Right lobe of liver (tissue), 6 donors: ENCODE data around the gene TWIST2. TPM values are rescaled to one million over a fixed set of nuclear protein-coding genes. Genes with fewer than 3 reads are reported as not detected.

ENCODE experiments used
- ATAC-seq, 4 donors: fragments of 200-7000 bp; cut with Tn5 transposase; one replicate each; pipeline ENCODE4 v1.9.1; 2020; ENCODE audit warnings: mild to moderate bottlenecking in 4 of 4, moderate library complexity in 4 of 4
- DNase-seq, 3 donors: peaks; one replicate each; pipeline ENCODE4 v3.0.0-alpha.2; 2020
- H3K27ac ChIP-seq, 3 donors: fragments of 200-600 bp; one replicate each; pipeline ENCODE4 v1.8.0; 2022
- H3K27me3 ChIP-seq, 2 donors: fragments of 200-600 bp; one replicate each; pipeline ENCODE4 v1.8.0; 2022
- H3K36me3 ChIP-seq, 4 donors: fragments of 200-600 bp; sonication (generic) in 1 of 4; one replicate each; pipeline versions ENCODE4 v1.5.1 to v1.8.0; 2017 to 2022; ENCODE audit warnings: control low read depth in 1 of 4
- H3K4me1 ChIP-seq, 4 donors: fragments of 200-600 bp; sonication (generic) in 1 of 4; one replicate each; pipeline versions ENCODE4 v1.5.1 to v1.8.0; 2017 to 2022; ENCODE audit warnings: control low read depth in 1 of 4
- H3K4me3 ChIP-seq, 3 donors: fragments of 200-600 bp; one replicate each; pipeline ENCODE4 v1.8.0; 2022
- H3K9me3 ChIP-seq, 4 donors: fragments of 200-600 bp; sonication (generic) in 1 of 4; one replicate each; pipeline versions ENCODE4 v1.5.1 to v1.8.0; 2017 to 2022; ENCODE audit warnings: control low read depth in 1 of 4
- POLR2A ChIP-seq: fragments of 450-650 bp; IDR thresholded peaks from one replicate; pipeline ENCODE4 v1.6.1; 2017; ENCODE audit warnings: antibody characterized with exemption, mild to moderate bottlenecking
- WGBS: methylation state at CpG from one replicate; pipeline ENCODE4 v1.1.6; 2018; ENCODE audit warnings: low coverage, low lambda C conversion rate; ENCODE audit not compliant: insufficient coverage; ENCODE audit errors: missing lambda C conversion rate; 5-methylcytosine and 5-hydroxymethylcytosine counted together
- intact Hi-C, 2 donors: fragments of 100-400 bp; cut with DNase I; formaldehyde crosslinking; loops; one replicate each; pipeline versions ENCODE4 v1.11.2 to v1.14.1; 2022
- total RNA-seq, 6 experiments: library from RNA; depleted of rRNA in 2 of 6; stranded (reverse); fragments of >200 nt in 2 of 6; fragmentation: NEBNext Ultra II Directional in 3 of 6; extraction: Animal tissue kit (Norgen Biotek cat#: 25700) in 3 of 6; gene quantifications; one replicate each; pipeline versions ENCODE4 v1.1.0 to v1.2.4, GENCODE V29; 2016 to 2023
- TF ChIP-seq, protein P1 (sequence below), 4 donors: fragments of 200-600 bp in 3 of 4; fragments of 450-650 bp in 1 of 4; IDR thresholded peaks; one replicate each; pipeline versions ENCODE4 v1.5.1 to v1.8.0; 2016 to 2022; ENCODE audit warnings: antibody characterized with exemption in 4 of 4, mild to moderate bottlenecking in 2 of 4
- donor health status: DM: no; HTN: yes; CAD: no.
- donor health status: DM: no; HTN: no; CAD: no.
- donor health status: DM: no; HTN: no; CAD: no.
- donor health status: DM: no; HTN: yes; CAD: no.
- donor health status: DM: no; HTN: yes; CAD: no.

The TWIST2 gene
- total RNA-seq, 6 experiments from 2014 or later = 0.15 to 0.56 (median 0.18) TPM; not detected in 3

DNA sequence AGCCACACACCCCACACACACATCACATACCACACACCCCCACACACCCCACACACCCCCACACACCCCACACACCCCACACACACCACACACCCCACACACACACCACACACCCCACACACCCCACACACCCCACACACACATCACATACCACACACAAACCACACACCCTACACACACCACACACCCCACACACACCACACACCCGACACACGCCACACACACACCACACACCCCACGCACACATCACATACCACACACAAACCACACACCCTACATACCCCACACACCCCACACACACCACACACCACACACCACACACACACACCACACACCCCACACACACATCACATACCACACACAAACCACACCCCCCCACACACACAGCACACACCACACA is 22.4 kb downstream of the TWIST2 start:
- TF ChIP-seq, protein P1, sequence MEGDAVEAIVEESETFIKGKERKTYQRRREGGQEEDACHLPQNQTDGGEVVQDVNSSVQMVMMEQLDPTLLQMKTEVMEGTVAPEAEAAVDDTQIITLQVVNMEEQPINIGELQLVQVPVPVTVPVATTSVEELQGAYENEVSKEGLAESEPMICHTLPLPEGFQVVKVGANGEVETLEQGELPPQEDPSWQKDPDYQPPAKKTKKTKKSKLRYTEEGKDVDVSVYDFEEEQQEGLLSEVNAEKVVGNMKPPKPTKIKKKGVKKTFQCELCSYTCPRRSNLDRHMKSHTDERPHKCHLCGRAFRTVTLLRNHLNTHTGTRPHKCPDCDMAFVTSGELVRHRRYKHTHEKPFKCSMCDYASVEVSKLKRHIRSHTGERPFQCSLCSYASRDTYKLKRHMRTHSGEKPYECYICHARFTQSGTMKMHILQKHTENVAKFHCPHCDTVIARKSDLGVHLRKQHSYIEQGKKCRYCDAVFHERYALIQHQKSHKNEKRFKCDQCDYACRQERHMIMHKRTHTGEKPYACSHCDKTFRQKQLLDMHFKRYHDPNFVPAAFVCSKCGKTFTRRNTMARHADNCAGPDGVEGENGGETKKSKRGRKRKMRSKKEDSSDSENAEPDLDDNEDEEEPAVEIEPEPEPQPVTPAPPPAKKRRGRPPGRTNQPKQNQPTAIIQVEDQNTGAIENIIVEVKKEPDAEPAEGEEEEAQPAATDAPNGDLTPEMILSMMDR (IDR thresholded peaks at IDR 0.05) = no peak
- no peak for TF ChIP-seq POLR2A
- intact Hi-C loops = no loop called here
- Histone ChIP-seq H3K36me3 (no peaks in the 10 kb centered on the region), H3K27ac (no peak overlapping the region), H3K4me3 (no peak overlapping the region), H3K27me3 (no peaks in the 10 kb centered on the region), H3K4me1 (no peaks in the 10 kb centered on the region), H3K9me3 (no peaks in the 10 kb centered on the region)
- DNase-seq (peak in 1 of 3 donors; percentile 4), ATAC-seq (no peak)
- WGBS = 54% methylated on average over 3 of the region's 3 CpGs

DNA sequence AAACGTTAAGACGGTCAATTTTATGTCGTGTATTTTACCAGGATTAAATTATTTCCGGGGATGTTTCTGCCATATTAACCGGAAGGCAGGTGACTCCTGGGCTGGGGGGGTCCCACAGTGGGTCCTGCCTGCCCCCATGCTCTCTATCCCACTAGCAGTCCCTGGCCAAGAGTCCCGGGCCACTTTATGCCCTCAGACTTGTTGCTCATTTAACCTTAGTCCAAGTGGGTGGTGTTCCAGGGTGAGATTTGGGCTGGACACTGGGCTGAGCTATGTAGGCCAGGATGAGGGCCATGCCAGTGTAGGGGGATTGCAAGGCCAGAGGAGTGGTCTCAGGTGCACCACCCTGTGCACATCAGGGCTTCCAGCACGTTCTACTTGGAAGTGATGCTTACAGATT is 24.1 kb downstream of the TWIST2 start:
- intact Hi-C loops = no loop called here
- Histone ChIP-seq H3K36me3 (no peaks in the 10 kb centered on the region), H3K4me1 (no peaks in the 10 kb centered on the region), H3K27me3 (no peaks in the 10 kb centered on the region), H3K27ac (no peak overlapping the region), H3K9me3 (no peaks in the 10 kb centered on the region), H3K4me3 (no peak overlapping the region)
- no peak for ATAC-seq
- no peak for TF ChIP-seq POLR2A
- TF ChIP-seq, protein P1 (IDR thresholded peaks at IDR 0.05) = no peak
- DNase-seq = no peak
- 73% methylated on average over 6 of the region's 7 CpGs for WGBS

GRCh38 chr2:238872628-238873380 is 24.9 kb downstream of the TWIST2 start:
- DNase-seq = no peak
- no peaks in the 10 kb centered on the region for H3K9me3 ChIP-seq
- TF ChIP-seq, protein P1 (IDR thresholded peaks at IDR 0.05) = no peak
- TF ChIP-seq POLR2A = no peak
- H3K36me3 ChIP-seq = no peaks in the 10 kb centered on the region
- H3K27ac ChIP-seq = no peak overlapping the region
- no peaks in the 10 kb centered on the region for H3K4me1 ChIP-seq
- intact Hi-C loops = no loop called here
- no peaks in the 10 kb centered on the region for H3K27me3 ChIP-seq
- WGBS = 68% methylated on average over 13 of the region's 13 CpGs
- no peak overlapping the region for H3K4me3 ChIP-seq
- no peak for ATAC-seq

- ATAC-seq (no peak), DNase-seq (peak in 1 of 3 donors; percentile 33)
- no peaks in the 10 kb centered on the region for H3K9me3 ChIP-seq
- no peak overlapping the region for H3K27ac ChIP-seq
- 79% methylated on average over 16 of the region's 16 CpGs for WGBS
- no peaks in the 10 kb centered on the region for H3K36me3 ChIP-seq
- H3K27me3 ChIP-seq = no peaks in the 10 kb centered on the region
- TF ChIP-seq POLR2A = no peak
- TF ChIP-seq, protein P1 (IDR thresholded peaks at IDR 0.05) = no peak
- no peaks in the 10 kb centered on the region for H3K4me1 ChIP-seq
- no peak overlapping the region for H3K4me3 ChIP-seq
- intact Hi-C loops = no loop called here
These were observed 25.5 kb downstream of the TWIST2 start for GRCh38 chr2:238873381-238873801.
